Hepatocyte (in vitro differentiated cells): ENCODE data around the gene RHOT1.

Source experiments
- EZH2 ChIP-seq: fragments of 200-600 bp; sonication (generic); IDR thresholded peaks from 2 replicates; pipeline ENCODE4 v1.6.1; 2016; ENCODE audit warnings: antibody characterized with exemption, mild to moderate bottlenecking, borderline replicate concordance
- TF ChIP-seq, protein P1 (sequence below): fragments of 200-600 bp; sonication (generic); IDR thresholded peaks from 2 replicates; pipeline ENCODE4 v1.5.1; 2016; ENCODE audit warnings: antibody characterized with exemption, mild to moderate bottlenecking; ENCODE audit not compliant: poor library complexity

DNA sequence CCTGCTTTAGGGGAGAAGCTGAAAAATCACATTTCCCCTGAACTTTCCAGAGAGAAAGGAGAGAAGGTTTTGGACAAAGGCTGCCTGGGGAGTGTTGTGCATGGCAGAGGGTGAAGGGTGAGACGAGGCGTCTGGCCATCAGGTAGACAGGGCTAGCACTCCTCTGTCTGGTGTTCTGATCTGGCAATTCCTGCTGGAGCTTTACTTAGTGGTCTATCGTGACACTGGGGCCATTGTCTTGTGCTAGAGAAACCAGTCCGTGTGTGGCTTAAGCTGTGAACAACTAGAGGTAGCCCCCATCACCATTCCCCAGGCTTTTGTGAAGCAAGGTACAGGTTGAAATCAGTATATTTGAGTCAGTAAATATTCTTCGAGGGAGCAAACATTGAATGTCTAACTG is 131.8 kb downstream of the RHOT1 start:
- no peak for TF ChIP-seq EZH2
- TF ChIP-seq, protein P1, sequence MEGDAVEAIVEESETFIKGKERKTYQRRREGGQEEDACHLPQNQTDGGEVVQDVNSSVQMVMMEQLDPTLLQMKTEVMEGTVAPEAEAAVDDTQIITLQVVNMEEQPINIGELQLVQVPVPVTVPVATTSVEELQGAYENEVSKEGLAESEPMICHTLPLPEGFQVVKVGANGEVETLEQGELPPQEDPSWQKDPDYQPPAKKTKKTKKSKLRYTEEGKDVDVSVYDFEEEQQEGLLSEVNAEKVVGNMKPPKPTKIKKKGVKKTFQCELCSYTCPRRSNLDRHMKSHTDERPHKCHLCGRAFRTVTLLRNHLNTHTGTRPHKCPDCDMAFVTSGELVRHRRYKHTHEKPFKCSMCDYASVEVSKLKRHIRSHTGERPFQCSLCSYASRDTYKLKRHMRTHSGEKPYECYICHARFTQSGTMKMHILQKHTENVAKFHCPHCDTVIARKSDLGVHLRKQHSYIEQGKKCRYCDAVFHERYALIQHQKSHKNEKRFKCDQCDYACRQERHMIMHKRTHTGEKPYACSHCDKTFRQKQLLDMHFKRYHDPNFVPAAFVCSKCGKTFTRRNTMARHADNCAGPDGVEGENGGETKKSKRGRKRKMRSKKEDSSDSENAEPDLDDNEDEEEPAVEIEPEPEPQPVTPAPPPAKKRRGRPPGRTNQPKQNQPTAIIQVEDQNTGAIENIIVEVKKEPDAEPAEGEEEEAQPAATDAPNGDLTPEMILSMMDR: no peak
